NCI-H1105 (cell line): ENCODE results near the gene FAM124B.

ENCODE experiments used
- DNase-seq: peaks from one replicate; lab custom pipeline; 2025; lab: John Stamatoyannopoulos, UW

Gene FAM124B

GRCh38 chr2:224381521-224382279 lies 20.2 kb downstream of the FAM124B start:
- DNase-seq = no peak

DNA sequence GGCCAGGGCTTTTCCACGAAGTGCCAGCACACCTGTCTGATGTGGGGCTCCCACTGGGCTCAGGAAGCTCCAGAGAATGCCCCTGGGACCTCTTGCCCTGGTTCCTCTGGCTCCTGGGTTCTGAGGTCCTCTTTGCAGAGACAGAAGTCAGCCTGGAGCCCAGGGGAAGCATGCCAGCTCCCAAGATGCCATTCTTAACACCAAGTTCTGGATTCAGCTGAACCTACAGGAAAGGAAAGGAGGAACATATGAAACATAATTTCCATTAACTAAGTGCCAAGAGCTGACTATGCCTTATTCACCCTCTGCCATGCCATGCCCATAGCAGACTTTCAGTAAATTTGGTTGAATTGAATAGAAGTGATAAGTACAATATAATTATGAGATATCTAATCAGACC lies 21.9 kb downstream of the FAM124B start:
- no peak for DNase-seq

DNA sequence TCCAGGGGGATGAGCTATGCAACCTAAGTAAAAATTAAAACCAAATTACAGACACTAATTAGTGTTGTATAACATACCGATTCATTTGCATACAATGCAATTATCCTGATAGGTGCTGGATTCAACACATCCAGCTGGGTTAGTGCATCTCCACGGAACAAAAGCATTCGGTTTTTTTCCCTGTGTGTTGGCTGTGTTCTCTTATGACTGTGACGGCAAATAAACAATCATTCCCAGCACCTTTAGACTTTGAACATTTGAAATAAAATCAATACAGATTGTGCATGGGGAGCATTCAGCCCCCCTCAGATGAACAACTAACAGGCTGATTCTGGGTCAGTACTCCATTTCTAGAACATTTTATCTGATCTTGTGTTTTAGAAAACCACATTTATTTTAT lies 22.7 kb downstream of the FAM124B start:
- DNase-seq = no peak

DNA sequence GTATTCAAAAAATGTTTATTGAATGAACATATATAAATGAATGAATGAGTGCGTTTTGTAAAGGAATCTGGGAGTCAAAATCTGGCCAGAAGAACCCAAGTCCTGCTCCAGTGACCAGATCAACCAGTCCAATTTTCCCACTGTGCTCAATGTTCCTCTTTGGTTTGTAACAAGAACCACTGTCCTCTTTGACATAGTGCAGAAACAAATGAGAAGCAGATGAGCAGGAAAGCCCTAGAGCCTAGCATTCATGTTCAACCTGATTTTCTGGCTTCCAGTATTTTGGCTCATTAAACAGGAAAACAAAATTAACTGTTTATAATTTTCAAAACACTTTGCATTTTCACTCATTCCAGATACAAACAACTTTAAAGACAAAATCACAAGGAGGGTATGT lies 23.2 kb downstream of the FAM124B start:
- DNase-seq = no peak

- no peak for DNase-seq
These were observed 23.9 kb downstream of the FAM124B start for GRCh38 chr2:224377751-224378700.

DNA sequence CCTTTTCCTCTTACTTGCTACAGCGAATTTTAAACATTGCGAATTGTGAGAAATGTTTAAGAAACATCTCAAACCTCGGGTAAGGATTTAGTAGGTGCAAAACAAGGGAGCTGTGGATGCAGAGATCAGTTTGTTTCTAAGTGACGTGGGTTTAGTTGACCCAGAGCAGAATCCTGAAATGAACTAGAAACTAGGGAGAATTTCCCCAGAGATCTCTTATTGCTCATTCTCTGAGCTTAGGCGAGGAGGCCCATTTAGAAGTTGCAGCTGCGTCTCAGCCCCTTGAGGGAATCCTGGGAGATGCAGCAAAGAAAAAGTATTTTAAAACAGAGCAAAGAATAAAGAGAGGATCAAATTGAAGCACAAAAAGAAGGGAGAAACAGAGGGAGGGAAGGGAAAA lies 29.3 kb downstream of the FAM124B start:
- no peak for DNase-seq

DNA sequence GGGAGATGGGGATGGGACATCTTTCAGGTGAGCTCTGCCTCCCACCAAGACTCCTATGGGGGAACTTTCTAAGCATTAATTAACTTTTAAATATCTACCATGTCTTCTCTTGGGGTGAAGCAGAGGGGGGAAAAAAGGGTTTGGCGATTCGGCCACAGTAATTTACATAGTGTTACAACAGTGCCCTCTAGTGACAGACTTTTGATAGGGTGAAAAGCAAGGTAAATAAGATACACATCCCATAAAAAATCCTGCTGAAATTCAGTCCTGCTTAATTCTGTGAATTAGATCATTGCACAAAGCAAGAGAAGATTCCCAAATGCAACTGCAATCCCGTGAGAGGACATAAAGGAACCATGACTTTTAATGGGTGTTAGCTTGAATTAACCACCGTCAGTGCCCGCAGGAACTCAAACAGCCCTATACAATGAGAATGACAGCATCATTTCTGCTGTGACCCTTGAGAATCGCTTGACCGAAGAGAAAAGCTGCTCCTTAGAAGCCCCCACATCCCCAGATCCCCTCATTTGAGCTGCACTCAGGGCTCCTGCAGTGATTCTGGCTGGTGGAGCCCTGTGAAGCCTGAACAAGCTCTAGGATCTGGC lies 32.8 kb downstream of the FAM124B start:
- DNase-seq = peak; percentile 9

GRCh38 chr2:224366267-224366844 lies 35.6 kb downstream of the FAM124B start:
- DNase-seq = peak; percentile 45

DNA sequence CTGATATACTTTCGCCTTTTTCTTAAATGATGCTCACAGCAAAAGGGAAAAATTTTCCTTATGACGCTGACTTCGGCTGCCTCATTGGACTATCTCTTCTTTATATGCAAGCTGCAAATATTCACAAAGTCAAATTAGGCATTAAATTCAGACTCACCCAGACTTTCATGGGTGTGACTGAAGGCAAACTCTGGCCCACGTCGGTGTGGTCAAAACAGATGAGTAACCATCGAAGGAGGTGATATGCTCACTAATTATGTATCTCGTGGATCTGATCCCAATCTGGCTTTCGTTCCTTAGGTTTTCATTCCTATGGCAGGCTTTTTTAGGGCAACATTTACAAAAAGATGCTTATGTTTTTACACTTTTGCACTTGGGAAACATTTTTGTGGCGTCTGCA lies 36.6 kb downstream of the FAM124B start:
- DNase-seq = no peak

- no peak for DNase-seq
These were observed 38.6 kb downstream of the FAM124B start for GRCh38 chr2:224363281-224363680.

DNA sequence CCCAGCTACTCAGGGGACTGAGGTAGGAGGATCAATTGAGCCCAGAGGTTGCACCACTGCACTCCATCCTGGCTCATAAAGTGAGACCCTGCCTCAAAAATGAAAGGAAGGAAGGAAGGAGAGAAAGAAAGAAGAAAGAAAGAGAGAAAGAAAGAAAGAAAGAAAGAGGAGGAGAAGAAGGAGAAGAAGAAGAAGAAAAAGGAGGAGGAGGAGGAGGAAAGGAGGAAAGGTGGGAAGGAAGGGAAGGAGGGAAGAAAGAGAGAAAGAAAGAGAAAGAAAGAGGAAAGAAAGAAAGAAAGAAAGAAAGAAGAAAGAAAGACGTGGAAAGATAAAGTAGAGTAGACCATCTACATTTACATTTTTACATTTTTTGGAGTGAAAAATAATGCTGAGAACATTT lies 39.8 kb downstream of the FAM124B start:
- DNase-seq = no peak

- peak; percentile 35 for DNase-seq
These were observed 41.1 kb downstream of the FAM124B start for GRCh38 chr2:224360801-224361251.

GRCh38 chr2:224359569-224359968 lies 42.3 kb downstream of the FAM124B start:
- no peak for DNase-seq

GRCh38 chr2:224357098-224357901 lies 44.6 kb downstream of the FAM124B start:
- peak; percentile 29 for DNase-seq

DNA sequence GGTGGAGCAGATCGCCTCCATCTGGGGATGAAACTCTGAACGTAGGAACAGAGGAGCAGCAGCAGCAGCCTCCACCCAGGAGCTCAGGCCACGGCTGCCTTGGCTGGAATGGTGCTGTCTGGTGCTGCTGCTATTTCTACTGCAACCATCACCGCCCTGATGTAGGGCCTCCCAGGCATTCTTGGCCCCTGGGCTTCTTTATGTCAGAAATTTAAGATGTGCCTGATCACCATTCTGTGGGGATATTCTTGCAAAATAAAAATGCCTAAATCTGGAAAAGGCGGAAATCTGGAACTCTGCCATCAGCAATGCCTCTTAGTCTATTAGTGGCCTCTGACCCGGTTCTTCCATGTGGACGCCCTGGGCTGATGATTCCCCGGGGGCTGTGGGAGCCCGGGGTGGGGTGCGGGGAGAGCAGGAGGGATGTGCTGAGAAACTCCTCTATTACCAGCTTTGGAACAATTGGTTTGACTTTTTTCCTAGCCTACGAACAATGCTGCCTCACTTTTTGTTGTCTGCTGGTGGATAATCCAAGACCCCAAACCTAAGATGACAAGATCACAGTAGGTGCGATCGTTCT lies 47.2 kb downstream of the FAM124B start:
- no peak for DNase-seq

GRCh38 chr2:224350703-224351102 lies 51.2 kb downstream of the FAM124B start:
- no peak for DNase-seq

DNA sequence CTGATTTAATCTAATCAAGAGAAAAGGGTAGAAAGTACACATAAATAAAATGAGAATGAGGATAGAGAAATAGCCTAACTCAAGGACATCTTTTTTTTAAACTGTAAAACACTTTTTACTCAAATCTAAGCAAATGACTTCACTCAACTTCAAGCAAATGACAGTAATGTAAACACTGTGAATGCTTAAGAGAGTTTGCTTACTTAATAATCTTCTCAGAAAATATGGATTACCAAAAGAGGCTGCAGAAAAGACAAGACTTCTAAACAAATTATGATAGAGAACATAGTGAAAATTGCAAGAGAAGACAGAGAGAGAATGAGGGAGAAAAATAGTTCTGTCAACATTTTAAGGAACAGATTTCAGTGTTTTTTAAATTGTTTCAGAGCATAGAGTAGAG lies 52.5 kb downstream of the FAM124B start:
- no peak for DNase-seq

DNA sequence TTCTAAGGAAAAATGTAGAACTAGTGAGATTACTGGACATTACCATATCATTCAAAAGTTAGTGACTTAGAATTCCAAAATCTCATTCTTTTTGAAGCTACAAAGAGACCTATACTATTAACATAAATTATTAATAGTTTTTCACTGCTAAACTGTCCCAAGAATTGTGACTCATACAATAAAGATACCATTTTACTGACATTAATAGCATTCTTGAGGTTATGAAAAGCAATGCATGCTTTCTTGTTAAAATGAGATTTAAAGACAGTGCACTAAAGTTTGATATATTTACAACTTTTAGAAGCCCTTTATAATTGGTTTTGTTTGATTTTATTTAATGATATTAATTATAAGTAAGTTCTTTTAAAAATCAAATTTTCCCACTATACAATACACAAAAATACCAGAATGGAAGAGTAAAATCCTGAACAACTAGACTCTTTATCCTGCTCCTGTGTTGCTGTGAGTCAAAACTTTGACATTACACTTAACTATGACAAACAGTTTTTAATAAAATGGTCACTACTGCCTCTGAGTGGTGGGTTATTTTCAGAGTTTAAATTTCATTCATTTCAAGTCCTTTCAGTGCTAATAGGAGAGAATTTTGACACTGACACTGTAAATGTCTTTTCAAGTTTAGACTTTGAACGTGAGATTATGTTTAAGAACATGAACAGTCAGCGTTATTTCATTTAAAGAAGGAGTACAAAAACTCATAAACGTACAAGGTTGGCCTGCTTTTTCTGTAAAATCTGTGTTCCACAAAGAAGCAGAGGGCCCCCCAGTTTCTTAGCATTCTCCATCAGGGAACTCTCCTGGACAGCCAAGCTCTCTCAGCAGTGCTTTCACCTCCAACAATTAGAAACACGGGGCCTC lies 54.5 kb downstream of the FAM124B start:
- DNase-seq = no peak

DNA sequence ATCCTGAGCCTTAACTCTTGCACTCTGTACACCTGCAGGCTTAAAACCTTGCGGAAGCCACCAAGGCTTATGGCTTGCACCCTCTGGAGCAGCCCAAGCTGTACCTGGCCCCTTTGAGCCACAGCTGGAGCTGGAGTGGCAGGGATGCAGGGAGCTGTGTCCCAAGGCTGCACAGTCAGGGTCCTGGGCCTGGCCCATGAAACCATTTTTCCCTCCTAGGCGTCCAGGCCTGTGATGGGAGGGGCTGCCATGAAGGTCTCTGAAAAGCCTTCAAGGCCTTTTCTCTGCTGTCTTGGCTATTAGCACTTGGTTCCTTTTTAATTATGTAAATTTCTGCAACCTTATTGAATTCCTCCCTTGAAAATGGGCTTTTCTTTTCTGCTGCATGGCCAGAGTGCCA lies 56.4 kb downstream of the FAM124B start:
- no peak for DNase-seq

DNA sequence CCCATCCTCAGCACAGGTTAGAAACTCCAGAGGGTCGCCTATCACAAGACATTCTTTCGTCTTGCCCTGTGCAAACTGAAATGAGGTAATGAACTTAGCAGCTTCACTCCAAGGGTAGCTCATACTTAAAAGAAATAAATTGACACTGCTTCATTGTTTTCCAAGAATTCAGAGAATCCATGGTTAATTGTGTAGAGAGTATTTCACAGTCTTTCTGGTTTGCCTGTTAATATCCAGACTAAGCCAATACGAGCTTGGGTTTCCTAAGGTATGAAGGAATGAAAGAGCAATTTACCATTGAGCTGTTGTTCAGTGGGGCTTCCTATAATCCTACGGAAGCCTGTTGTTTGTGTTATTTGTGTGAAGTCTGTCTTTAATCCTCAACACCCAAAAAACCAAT lies 58.7 kb downstream of the FAM124B start:
- no peak for DNase-seq
